Muscle of arm (tissue), 12 donors: ENCODE data around the gene KRT26. TPM values are rescaled to one million over a fixed set of nuclear protein-coding genes. Genes with fewer than 3 reads are reported as not detected.
"Not testable (repeated sequence)": the region's sequence is repeated elsewhere in the genome, so short reads cannot be mapped to it uniquely, and the experiment has no call there.

ENCODE experiments used
- DNase-seq: peaks from one replicate; pipeline ENCODE4 v3.0.0-alpha.2; 2013
- polyA plus RNA-seq, 12 donors: library from polyadenylated mRNA; unstranded; fragments of 120-200 nt; gene quantifications; one replicate each; pipeline ENCODE4 v1.2.1, GENCODE V29; 2013; ENCODE audit not compliant: insufficient read length in 12 of 12

Gene KRT26
- polyA plus RNA-seq, 12 donors, result not detected

GRCh38 chr17:40794466-40794865 lies 22.5 kb upstream of the KRT26 start:
- no peak for DNase-seq

- no peak for DNase-seq
Observed at GRCh38 chr17:40793832-40794231, 21.8 kb upstream of the KRT26 start.

- DNase-seq, result peak; percentile 69
Observed at GRCh38 chr17:40791787-40792436, 19.9 kb upstream of the KRT26 start.

GRCh38 chr17:40791111-40791510 lies 19.1 kb upstream of the KRT26 start:
- DNase-seq, result peak; percentile 29

- no peak for DNase-seq
Observed at GRCh38 chr17:40782450-40782849, 10.4 kb upstream of the KRT26 start, which contains the start of gene KRT27. Gene KRT27 (minus strand): TSS chr17:40782550. CDS start chr17:40782493, 57 bp downstream.

- no peak for DNase-seq
Observed at GRCh38 chr17:40779181-40779909, 7.3 kb upstream of the KRT26 start.

- DNase-seq, result no peak
Observed at GRCh38 chr17:40778461-40778860, 6.5 kb upstream of the KRT26 start.

GRCh38 chr17:40777971-40778370 lies 6.0 kb upstream of the KRT26 start:
- no peak for DNase-seq

- no peak for DNase-seq
Observed at GRCh38 chr17:40777459-40777858, 5.5 kb upstream of the KRT26 start.

- DNase-seq, result no peak
Observed at GRCh38 chr17:40775945-40776344, 3.9 kb upstream of the KRT26 start.

- no peak for DNase-seq
Observed at GRCh38 chr17:40765657-40766056, 6.3 kb downstream of the KRT26 start.

- DNase-seq, result no peak
Observed at GRCh38 chr17:40763752-40764151, 8.2 kb downstream of the KRT26 start.

GRCh38 chr17:40760105-40761016 lies 11.6 kb downstream of the KRT26 start:
- DNase-seq, result no peak

- DNase-seq, result no peak
Observed at GRCh38 chr17:40755231-40755630, 16.8 kb downstream of the KRT26 start, which contains the start of gene KRT25. Gene KRT25 (minus strand): TSS chr17:40755331. CDS start chr17:40755271, 60 bp downstream.

- no peak for DNase-seq
Observed at GRCh38 chr17:40753804-40754203, 18.2 kb downstream of the KRT26 start.

GRCh38 chr17:40751065-40751464 lies 20.9 kb downstream of the KRT26 start:
- DNase-seq, result no peak

GRCh38 chr17:40750391-40750790 lies 21.6 kb downstream of the KRT26 start:
- no peak for DNase-seq

- not testable (repeated sequence) for DNase-seq
Observed at GRCh38 chr17:40748666-40749065, 23.3 kb downstream of the KRT26 start.

GRCh38 chr17:40738553-40738952 lies 33.4 kb downstream of the KRT26 start:
- no peak for DNase-seq

GRCh38 chr17:40735016-40735415 lies 37.0 kb downstream of the KRT26 start:
- DNase-seq, result no peak

GRCh38 chr17:40734018-40734417 lies 38.0 kb downstream of the KRT26 start:
- DNase-seq, result no peak

- no peak for DNase-seq
Observed at GRCh38 chr17:40730970-40731369, 41.0 kb downstream of the KRT26 start.
